Sigmoid colon (tissue), 3 donors: ENCODE measurements around the gene SAP30BP.

ENCODE experiments used
- CTCF ChIP-seq, 4 experiments: fragments of 450-650 bp in 3 of 4; fragments of 200-600 bp in 1 of 4; IDR thresholded peaks; one replicate each; pipeline ENCODE4 v1.5.1; 2016 to 2019; ENCODE audit warnings: antibody characterized with exemption in 4 of 4, mild to moderate bottlenecking in 3 of 4, moderate library complexity in 2 of 4
- POLR2A ChIP-seq, 2 donors: fragments of 450-650 bp; IDR thresholded peaks; one replicate each; pipeline ENCODE4 v1.6.1; 2016; ENCODE audit warnings: antibody characterized with exemption in 2 of 2, mild to moderate bottlenecking in 2 of 2, moderate library complexity in 2 of 2

GRCh38 chr17:75627094-75627493 lies 40.0 kb upstream of the SAP30BP start:
- no peak for TF ChIP-seq POLR2A (IDR thresholded peaks at IDR 0.05)
- TF ChIP-seq CTCF (IDR thresholded peaks at IDR 0.05), result no peak
